HG03095 (cell line): ENCODE measurements around the gene CCDC43.
"Not testable (repeated sequence)": the region's sequence is repeated elsewhere in the genome, so short reads cannot be mapped to it uniquely, and the experiment has no call there.

Source experiments
- ATAC-seq: cut with Tn5 transposase; IDR thresholded peaks from one replicate; pipeline ENCODE4 v1.9.1; 2021; ENCODE audit warnings: moderate library complexity; ENCODE audit not compliant: unreplicated experiment

The CCDC43 gene

GRCh38 chr17:44689477-44690217 lies at the start of gene CCDC43:
Gene CCDC43 (minus strand): TSS chr17:44689776. CDS start chr17:44689753, 23 bp downstream.
- peak; percentile 88 for ATAC-seq

- no peak for ATAC-seq
These were observed 48.8 kb upstream of the CCDC43 start for GRCh38 chr17:44738214-44738906.

- no peak for ATAC-seq
These were observed 47.1 kb upstream of the CCDC43 start for GRCh38 chr17:44736551-44737240.

- ATAC-seq, result no peak
These were observed 44.7 kb upstream of the CCDC43 start for GRCh38 chr17:44734272-44734671.

GRCh38 chr17:44733753-44734152 lies 44.2 kb upstream of the CCDC43 start:
- no peak for ATAC-seq

GRCh38 chr17:44726121-44726520 lies 36.5 kb upstream of the CCDC43 start:
- not testable (repeated sequence) for ATAC-seq

- no peak for ATAC-seq
These were observed 32.7 kb upstream of the CCDC43 start for GRCh38 chr17:44722254-44722653.

- no peak for ATAC-seq
These were observed 29.9 kb upstream of the CCDC43 start for GRCh38 chr17:44719444-44719843.

GRCh38 chr17:44708401-44709263 lies 19.1 kb upstream of the CCDC43 start, which contains the start of gene DBF4B:
Gene DBF4B (plus strand): TSS chr17:44708665. CDS start chr17:44708821, 156 bp downstream.
- ATAC-seq, result no peak

GRCh38 chr17:44707755-44708400 lies 18.3 kb upstream of the CCDC43 start:
- ATAC-seq, result no peak

- ATAC-seq, result not testable (repeated sequence)
These were observed 10.7 kb upstream of the CCDC43 start for GRCh38 chr17:44700288-44700687.

GRCh38 chr17:44693609-44694008 lies 4.0 kb upstream of the CCDC43 start:
- no peak for ATAC-seq

GRCh38 chr17:44690746-44691306 lies 1.2 kb upstream of the CCDC43 start:
- ATAC-seq, result not testable (repeated sequence)

GRCh38 chr17:44688675-44689476 lies 700 bp downstream of the CCDC43 start:
- no peak for ATAC-seq

- no peak for ATAC-seq
These were observed 1.4 kb downstream of the CCDC43 start for GRCh38 chr17:44688200-44688599.

- no peak for ATAC-seq
These were observed 1.8 kb downstream of the CCDC43 start for GRCh38 chr17:44687756-44688155.

GRCh38 chr17:44683303-44683702 lies 6.3 kb downstream of the CCDC43 start:
- not testable (repeated sequence) for ATAC-seq

- ATAC-seq, result no peak
These were observed 12.4 kb downstream of the CCDC43 start for GRCh38 chr17:44677136-44677535.

- ATAC-seq, result no peak
These were observed 15.7 kb downstream of the CCDC43 start for GRCh38 chr17:44673893-44674292.
